GM12875 (cell line): ENCODE measurements around the gene IL5.

Experiments used
- H3K4me3 ChIP-seq: one replicate; pipeline ENCODE4 v1.5.1; 2011; ENCODE audit warnings: low read depth, low read length, control low read depth
- CTCF ChIP-seq: IDR thresholded peaks from 2 replicates; pipeline ENCODE4 v1.5.1; 2011; ENCODE audit warnings: low read depth, mild to moderate bottlenecking, control low read depth, inconsistent platforms, low read length, moderate library complexity, borderline replicate concordance; ENCODE audit not compliant: insufficient read depth

Gene IL5

DNA sequence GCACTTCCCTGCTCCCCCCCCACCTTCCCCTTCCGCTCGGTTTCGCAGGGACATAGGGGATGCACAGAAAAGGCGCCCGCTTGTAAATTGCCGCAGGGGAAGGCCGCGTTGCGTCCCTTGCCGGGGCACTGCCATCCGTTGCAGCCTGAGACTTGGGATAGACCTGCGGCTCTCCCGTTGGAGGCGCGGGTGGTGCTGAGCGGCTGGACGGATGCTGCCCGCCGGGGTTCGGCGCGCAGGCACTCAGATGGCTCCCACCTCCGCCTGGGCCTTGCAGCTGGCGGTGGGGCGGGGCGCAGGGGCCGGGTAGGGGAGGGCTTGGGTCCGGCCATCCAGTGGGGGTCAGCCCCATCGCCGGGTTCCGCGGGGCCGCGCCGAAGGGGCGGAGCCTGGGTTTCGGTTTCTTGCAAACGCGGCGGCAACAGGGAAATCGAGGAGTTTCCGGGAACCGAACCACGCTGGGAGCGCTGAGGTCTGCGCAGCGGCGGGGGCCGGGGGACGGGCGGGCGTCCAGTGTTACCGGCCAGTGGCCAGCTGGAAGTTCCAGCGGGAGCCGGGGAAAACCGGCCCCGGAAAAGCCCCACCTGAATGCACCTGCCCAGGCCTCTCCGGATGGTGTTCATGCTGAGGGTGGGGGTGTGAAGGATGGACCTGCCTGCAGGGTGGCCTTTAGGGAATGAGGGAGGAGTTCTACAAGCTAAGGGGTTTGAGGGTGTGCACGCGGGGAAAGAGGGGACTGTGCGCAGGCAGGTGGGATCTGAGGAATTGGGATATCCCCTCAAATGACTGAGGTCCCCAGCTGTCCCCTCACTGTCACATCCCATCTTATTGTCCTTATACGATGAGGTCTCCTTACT lies 46.5 kb downstream of the IL5 start:
- no peak for TF ChIP-seq CTCF
- peak overlapping the region; percentile 59 for H3K4me3 ChIP-seq

DNA sequence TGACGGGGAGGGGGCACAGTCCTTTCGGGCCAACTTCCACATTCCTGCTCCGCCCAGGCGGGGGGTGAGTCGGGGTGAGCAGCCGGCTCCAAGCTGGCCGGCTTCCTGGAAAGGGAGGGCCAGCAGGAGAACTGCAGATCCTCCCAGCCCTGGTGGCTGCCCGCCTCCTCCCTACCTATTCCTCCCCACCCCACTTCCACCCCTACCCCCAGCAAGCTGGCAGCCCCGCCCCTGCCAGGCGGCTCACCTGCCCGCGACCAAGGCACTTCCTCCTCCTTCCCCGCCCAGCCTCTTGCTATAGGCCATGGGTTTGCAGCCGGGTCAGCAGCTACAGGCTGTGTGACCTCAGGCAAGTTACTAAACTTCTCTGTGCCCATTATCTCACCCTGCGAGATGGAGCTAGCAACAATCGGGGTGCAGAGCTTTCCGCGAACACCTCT lies 47.1 kb downstream of the IL5 start:
- TF ChIP-seq CTCF, result no peak
- H3K4me3 ChIP-seq, result peak overlapping the region; percentile 59

GRCh38 chr5:132495667-132496190 lies 47.6 kb downstream of the IL5 start:
- TF ChIP-seq CTCF, result no peak

DNA sequence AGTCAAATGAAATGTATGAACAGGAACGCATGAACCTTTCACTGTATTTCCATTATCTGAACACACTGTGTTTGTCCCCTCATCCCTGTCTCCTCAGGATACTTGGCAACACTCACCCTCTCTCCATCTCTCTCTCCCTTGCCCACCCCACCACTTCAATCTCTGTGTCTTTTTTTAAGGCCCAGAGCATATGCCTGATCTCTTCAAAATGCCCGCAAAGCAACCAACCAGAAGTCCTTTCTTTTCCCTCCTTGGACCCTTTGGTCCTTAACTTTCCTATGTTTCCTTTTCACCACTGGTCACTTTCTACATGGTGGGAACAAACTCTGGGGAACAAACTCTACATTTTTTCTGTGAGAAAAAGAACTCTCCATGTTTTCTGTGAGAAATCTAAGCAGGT lies 49.5 kb downstream of the IL5 start:
- no peak for TF ChIP-seq CTCF
- no peak overlapping the region for H3K4me3 ChIP-seq

More at GRCh38 chr5:132495667-132496190, 47.6 kb downstream of the IL5 start:
- H3K4me3 ChIP-seq, result peak overlapping the region; percentile 59

DNA sequence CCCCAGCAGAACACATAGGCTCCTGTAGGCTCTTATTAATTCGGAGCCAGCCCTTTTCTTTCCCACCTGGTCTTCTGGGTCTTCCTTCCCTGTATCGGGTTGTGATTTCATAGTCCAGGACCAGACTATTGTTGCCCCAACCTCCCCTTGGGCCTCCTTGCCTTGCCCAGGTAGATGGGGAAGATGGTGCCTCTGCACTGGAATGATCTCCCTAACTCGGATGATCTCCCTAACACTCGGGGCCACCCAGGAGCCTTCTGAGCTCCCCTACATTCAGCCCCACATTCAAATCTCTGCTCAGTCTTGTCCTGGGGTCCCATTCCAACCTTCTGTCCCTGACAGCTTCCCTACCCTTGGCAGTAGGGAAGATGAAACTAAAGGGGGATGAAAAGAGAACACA lies 50.1 kb downstream of the IL5 start:
- no peak overlapping the region for H3K4me3 ChIP-seq
- TF ChIP-seq CTCF, result no peak

DNA sequence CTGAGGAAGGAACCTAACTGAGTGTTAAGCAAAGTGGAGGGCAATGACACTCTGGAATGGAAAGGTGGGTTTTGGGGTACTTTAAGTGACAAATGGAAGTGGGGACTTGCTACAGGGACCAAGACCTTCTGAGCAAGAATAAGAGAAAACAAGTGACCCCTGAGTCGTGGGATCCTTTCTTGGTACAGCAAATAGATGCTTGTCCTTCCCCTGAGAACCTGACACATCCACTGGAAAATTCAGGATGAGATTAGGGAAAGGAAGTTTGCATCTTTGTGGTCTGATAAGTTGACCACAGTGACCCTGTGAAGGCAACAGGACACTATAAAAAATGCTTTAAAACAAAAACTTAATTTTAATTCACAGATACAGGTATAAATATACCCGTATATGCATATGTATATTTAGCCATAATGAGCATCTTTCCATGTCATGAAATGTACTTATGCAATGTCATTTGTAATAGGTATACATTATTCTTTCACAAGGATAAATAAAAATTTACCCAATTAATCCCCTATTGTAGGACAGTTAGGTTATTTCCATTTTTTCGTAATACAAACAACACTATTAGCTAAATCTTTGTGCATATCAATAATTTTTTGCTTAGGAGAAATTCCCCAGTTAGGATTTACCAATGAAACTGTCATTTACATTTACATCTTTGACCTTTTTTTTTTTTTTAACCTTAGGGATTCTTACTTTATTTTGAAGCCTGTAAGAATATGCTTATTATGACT lies 50.8 kb downstream of the IL5 start:
- H3K4me3 ChIP-seq, result no peak overlapping the region
- no peak for TF ChIP-seq CTCF
